PC-9 (cell line): ENCODE measurements around the gene SRPK2. TPM values are rescaled to one million over a fixed set of nuclear protein-coding genes. Genes with fewer than 3 reads are reported as not detected.
"Not testable (repeated sequence)": the region's sequence is repeated elsewhere in the genome, so short reads cannot be mapped to it uniquely, and the experiment has no call there.

Experiments
- BruUV-seq: library from RNA; stranded (reverse); fragments of 400-500 nt; replicated peaks from 2 replicates; lab custom pipeline; 2021; lab: Mats Ljungman, UMichigan
- CTCF ChIA-PET: fragments of 300-600 bp; sonication (Branson Sonifier 250); formaldehyde crosslinking; loops from one replicate; lab custom pipeline; 2022; ENCODE audit warnings: antibody characterized with exemption; lab: Charles Lee
- POLR2A ChIA-PET: fragments of 300-600 bp; sonication (Branson Sonifier 250); formaldehyde crosslinking; loops from one replicate; lab custom pipeline; 2022; ENCODE audit warnings: antibody characterized with exemption; ENCODE audit not compliant: unreplicated experiment; lab: Charles Lee
- DNase-seq, 2 experiments: peaks; one replicate each; pipeline versions ENCODE4 v3.0.0 to v3.0.0-alpha.2; 2015 to 2022; ENCODE audit warnings: mixed read lengths in 1 of 2
- H2AFZ ChIP-seq: fragments of 200-600 bp; sonication (generic); 2 replicates; pipeline ENCODE4 v1.8.1; 2017; ENCODE audit warnings: antibody characterized with exemption
- H3F3A ChIP-seq: fragments of 200-600 bp; sonication (generic); 2 replicates; pipeline ENCODE4 v1.8.1; 2017; ENCODE audit warnings: antibody characterized with exemption, mild to moderate bottlenecking, low read depth; ENCODE audit not compliant: insufficient read depth
- H3K27ac ChIP-seq: fragments of 200-600 bp; sonication (generic); 2 replicates; pipeline ENCODE4 v1.6.1; 2016; ENCODE audit warnings: mixed run types
- H3K27me3 ChIP-seq: fragments of 200-600 bp; sonication (generic); 2 replicates; pipeline ENCODE4 v1.6.1; 2016; ENCODE audit warnings: low read depth, mixed run types; ENCODE audit not compliant: insufficient read depth
- H3K36me3 ChIP-seq: fragments of 200-600 bp; sonication (generic); 2 replicates; pipeline ENCODE4 v1.6.1; 2016; ENCODE audit warnings: low read depth, mixed run types
- H3K4me1 ChIP-seq: fragments of 200-600 bp; sonication (generic); replicated peaks from 2 replicates; pipeline ENCODE4 v1.6.1; 2016; ENCODE audit warnings: mixed run types; ENCODE audit not compliant: insufficient read depth
- H3K4me2 ChIP-seq: fragments of 200-600 bp; sonication (generic); 2 replicates; pipeline ENCODE4 v1.6.1; 2017; ENCODE audit warnings: mixed run types
- H3K4me3 ChIP-seq: fragments of 200-600 bp; sonication (generic); 2 replicates; pipeline ENCODE4 v1.6.1; 2016; ENCODE audit warnings: mixed run types
- H3K79me2 ChIP-seq: fragments of 200-600 bp; sonication (generic); 2 replicates; pipeline ENCODE4 v1.6.1; 2017; ENCODE audit warnings: low read depth, mixed run types
- H3K9me2 ChIP-seq: fragments of 200-600 bp; sonication (generic); 2 replicates; pipeline ENCODE4 v1.8.1; 2017; ENCODE audit warnings: mild to moderate bottlenecking; ENCODE audit not compliant: insufficient read depth
- H3K9me3 ChIP-seq: fragments of 200-600 bp; sonication (generic); 2 replicates; pipeline ENCODE4 v1.8.1; 2016; ENCODE audit warnings: low read depth; ENCODE audit not compliant: insufficient read depth
- H4K20me1 ChIP-seq: fragments of 200-600 bp; sonication (generic); 2 replicates; pipeline ENCODE4 v1.8.1; 2017; ENCODE audit not compliant: insufficient read depth
- EZH2 ChIP-seq: fragments of 200-600 bp; sonication (generic); IDR thresholded peaks from 2 replicates; pipeline ENCODE4 v1.8.0; 2017; ENCODE audit warnings: antibody characterized with exemption, low read depth
- intact Hi-C: fragments of 100-400 bp; cut with micrococcal nuclease; formaldehyde crosslinking; loops from one replicate; pipeline ENCODE4 v1.10.0; 2022; ENCODE audit not compliant: unreplicated experiment
- total RNA-seq: library from RNA; stranded (reverse); gene quantifications from 2 replicates; pipeline ENCODE4 v1.2.3, GENCODE V29; 2021
- TF ChIP-seq, protein P1 (sequence below): fragments of 200-600 bp; sonication (generic); conservative IDR thresholded peaks from 2 replicates; pipeline ENCODE4 v1.6.1; 2017; ENCODE audit warnings: mixed run types, antibody characterized with exemption, mild to moderate bottlenecking, moderate library complexity

The SRPK2 gene
- total RNA-seq, 1 experiment from 2014 or later = 60.6 TPM

DNA sequence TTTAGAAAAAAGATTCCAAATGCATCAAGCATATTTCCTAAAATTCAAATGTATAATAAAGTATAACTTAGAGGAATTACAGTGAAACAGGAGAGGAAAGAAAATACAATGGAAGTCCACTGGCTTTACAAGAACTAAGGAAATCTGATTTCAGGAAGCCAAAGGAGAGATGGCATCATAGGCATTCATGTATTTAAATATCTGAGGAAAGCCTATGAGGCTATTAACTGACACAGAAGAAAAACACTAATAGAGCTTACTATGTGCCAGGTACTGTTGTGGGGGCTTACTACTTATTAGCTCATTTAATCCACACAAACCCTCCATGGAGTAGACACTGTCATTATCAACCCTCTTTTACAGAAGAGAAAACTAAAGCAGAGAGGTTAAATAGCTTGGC is 92.2 kb downstream of the SRPK2 start:
- Histone ChIP-seq H4K20me1 (peaks cover 4% of the 10 kb centered on the region; the same call in 1 of the 2 replicates), H3K36me3 (no peaks in the 10 kb centered on the region), H3F3A (0 out of 2 replicates have a peak, but pooled peaks cover 8% of the 10 kb centered on the region), H3K9me2 (no peaks in the 10 kb centered on the region), H2AFZ (no peak overlapping the region), H3K27me3 (no peaks in the 10 kb centered on the region), H3K4me3 (no peak overlapping the region), H3K4me1 (no peaks in the 10 kb centered on the region), H3K27ac (no peak overlapping the region), H3K4me2 (no peak overlapping the region), H3K9me3 (no peaks in the 10 kb centered on the region), H3K79me2 (peaks cover 6% of the 10 kb centered on the region; the same call in 1 of the 2 replicates)
- POLR2A ChIA-PET = interaction anchor here (0.8 kb wide), 1 partner anchor 12 kb away, joined by 6 read pairs; no protein-coding TSS in a partner anchor
- no TSS peak for BruUV-seq
- intact Hi-C loops = no loop called here
- CTCF ChIA-PET = no interaction called here
- no peak for DNase-seq
- TF ChIP-seq, protein P1, sequence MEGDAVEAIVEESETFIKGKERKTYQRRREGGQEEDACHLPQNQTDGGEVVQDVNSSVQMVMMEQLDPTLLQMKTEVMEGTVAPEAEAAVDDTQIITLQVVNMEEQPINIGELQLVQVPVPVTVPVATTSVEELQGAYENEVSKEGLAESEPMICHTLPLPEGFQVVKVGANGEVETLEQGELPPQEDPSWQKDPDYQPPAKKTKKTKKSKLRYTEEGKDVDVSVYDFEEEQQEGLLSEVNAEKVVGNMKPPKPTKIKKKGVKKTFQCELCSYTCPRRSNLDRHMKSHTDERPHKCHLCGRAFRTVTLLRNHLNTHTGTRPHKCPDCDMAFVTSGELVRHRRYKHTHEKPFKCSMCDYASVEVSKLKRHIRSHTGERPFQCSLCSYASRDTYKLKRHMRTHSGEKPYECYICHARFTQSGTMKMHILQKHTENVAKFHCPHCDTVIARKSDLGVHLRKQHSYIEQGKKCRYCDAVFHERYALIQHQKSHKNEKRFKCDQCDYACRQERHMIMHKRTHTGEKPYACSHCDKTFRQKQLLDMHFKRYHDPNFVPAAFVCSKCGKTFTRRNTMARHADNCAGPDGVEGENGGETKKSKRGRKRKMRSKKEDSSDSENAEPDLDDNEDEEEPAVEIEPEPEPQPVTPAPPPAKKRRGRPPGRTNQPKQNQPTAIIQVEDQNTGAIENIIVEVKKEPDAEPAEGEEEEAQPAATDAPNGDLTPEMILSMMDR = no peak
- TF ChIP-seq EZH2 = no peak

DNA sequence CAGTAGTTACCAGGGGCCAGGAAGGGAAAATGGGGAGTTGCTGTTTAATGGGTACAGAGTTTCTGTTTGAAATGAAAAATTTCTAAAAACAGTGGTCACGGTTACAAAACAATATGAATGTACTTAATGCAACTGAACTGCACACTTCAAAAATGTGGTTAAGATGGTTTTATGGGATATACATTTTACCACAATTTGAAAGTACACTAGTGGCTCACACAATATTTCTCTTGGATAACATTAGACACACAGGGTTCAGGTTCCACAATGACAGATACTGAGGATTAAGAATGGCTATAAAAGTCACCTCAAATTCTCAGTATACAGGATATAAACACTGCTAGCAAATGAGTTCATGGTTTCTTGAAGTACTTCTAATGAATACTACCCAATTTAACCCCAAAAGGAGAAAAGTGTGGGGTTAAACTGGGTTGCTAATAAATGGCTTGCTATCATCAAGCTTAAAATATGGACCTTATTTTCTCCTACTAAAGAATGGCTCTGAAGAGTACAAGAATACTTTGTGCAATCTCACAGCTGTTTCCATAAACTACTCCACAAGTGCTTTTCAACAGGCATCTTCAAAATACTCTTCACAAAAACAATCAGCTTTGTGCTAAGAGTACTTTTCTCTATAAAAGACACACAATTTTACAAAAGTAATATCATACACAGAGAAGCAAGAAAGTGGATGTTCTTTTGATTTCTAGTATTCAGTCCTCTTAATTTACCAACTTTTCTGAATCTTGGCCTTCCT is 92.9 kb downstream of the SRPK2 start:
- H4K20me1 ChIP-seq = peaks cover 4% of the 10 kb centered on the region; the same call in 1 of the 2 replicates

DNA sequence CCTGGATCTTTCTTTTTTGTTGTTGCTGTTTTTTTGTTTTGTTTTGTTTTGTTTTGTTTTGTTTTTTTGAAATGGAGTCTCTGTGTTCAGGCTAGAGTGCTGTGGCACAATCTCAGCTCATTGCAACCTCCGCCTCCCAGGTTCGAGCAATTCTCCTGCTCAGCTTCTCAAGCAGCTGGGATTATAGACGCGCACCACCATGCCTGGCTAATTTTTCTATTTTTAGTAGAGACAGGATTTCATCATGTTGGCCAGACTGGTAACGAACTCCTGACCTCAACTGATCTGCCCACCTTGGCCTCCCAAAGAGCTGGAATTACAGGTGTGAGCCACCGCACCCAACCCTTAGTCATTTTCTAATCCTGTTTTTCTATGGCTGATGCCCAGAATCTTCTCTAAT is 94.2 kb downstream of the SRPK2 start:
- H3K9me3 ChIP-seq, H3K79me2 ChIP-seq, H3K27me3 ChIP-seq, H3K4me3 ChIP-seq, H3F3A ChIP-seq, intact Hi-C loops, BruUV-seq, H3K4me2 ChIP-seq, DNase-seq, H3K4me1 ChIP-seq, H3K27ac ChIP-seq, H3K36me3 ChIP-seq, H4K20me1 ChIP-seq, H3K9me2 ChIP-seq, H2AFZ ChIP-seq, CTCF ChIA-PET: not testable (repeated sequence)
- POLR2A ChIA-PET = interaction anchor here (0.6 kb wide), 1 partner anchor 10 kb away, joined by 5 read pairs; no protein-coding TSS in a partner anchor

More for the DNA sequence above, 92.9 kb downstream of the SRPK2 start:
- Histone ChIP-seq H3K4me3 (no peak overlapping the region), H3K27me3 (no peaks in the 10 kb centered on the region), H3K79me2 (peaks cover 6% of the 10 kb centered on the region; the same call in 1 of the 2 replicates), H3K4me2 (no peak overlapping the region), H3F3A (0 out of 2 replicates have a peak, but pooled peaks cover 8% of the 10 kb centered on the region), H2AFZ (no peak overlapping the region), H3K4me1 (no peaks in the 10 kb centered on the region), H3K27ac (no peak overlapping the region), H3K9me2 (no peaks in the 10 kb centered on the region), H3K9me3 (no peaks in the 10 kb centered on the region), H3K36me3 (no peaks in the 10 kb centered on the region)
- DNase-seq = no peak
- intact Hi-C loops = no loop called here
- ChIA-PET POLR2A (no interaction called here), CTCF (no interaction called here)
- TF ChIP-seq, protein P1 = no peak
- TF ChIP-seq EZH2 = no peak
- BruUV-seq = no TSS peak
